SKM-1 treated with dmso at 0.1 percent for 144 hours (cell line): ENCODE data around the gene ACTL9.
"Not testable (repeated sequence)": the region's sequence is repeated elsewhere in the genome, so short reads cannot be mapped to it uniquely, and the experiment has no call there.

Experiments
- DNase-seq: peaks from one replicate; lab custom pipeline; 2025; ENCODE audit not compliant: unreplicated experiment; lab: John Stamatoyannopoulos, UW

ACTL9 gene

GRCh38 chr19:8698433-8699063 lies at the start of gene ACTL9:
ACTL9 (minus strand) TSS chr19:8698795; CDS start chr19:8698701, 94 bp downstream.
- DNase-seq, result no peak

GRCh38 chr19:8739291-8740065 lies 40.9 kb upstream of the ACTL9 start:
- not testable (repeated sequence) for DNase-seq

GRCh38 chr19:8738377-8738776 lies 39.8 kb upstream of the ACTL9 start:
- DNase-seq, result no peak

- DNase-seq, result no peak
Observed at GRCh38 chr19:8731428-8732169, 33.0 kb upstream of the ACTL9 start.

GRCh38 chr19:8724276-8724675 lies 25.7 kb upstream of the ACTL9 start:
- DNase-seq, result no peak

GRCh38 chr19:8722032-8722431 lies 23.4 kb upstream of the ACTL9 start:
- DNase-seq, result no peak

GRCh38 chr19:8721334-8721733 lies 22.7 kb upstream of the ACTL9 start, which contains the start of gene OR2Z1:
OR2Z1 (plus strand) TSS chr19:8721634; CDS start chr19:8731029, 9,395 bp downstream.
- DNase-seq, result no peak

GRCh38 chr19:8710337-8710736 lies 11.7 kb upstream of the ACTL9 start:
- not testable (repeated sequence) for DNase-seq

- no peak for DNase-seq
Observed at GRCh38 chr19:8705742-8706141, 7.1 kb upstream of the ACTL9 start.

- not testable (repeated sequence) for DNase-seq
Observed at GRCh38 chr19:8705304-8705703, 6.7 kb upstream of the ACTL9 start.

- no peak for DNase-seq
Observed at GRCh38 chr19:8703223-8703622, 4.6 kb upstream of the ACTL9 start.

GRCh38 chr19:8702350-8702749 lies 3.8 kb upstream of the ACTL9 start:
- no peak for DNase-seq

GRCh38 chr19:8700956-8701355 lies 2.4 kb upstream of the ACTL9 start:
- no peak for DNase-seq

- no peak for DNase-seq
Observed at GRCh38 chr19:8699908-8700307, 1.3 kb upstream of the ACTL9 start.

- no peak for DNase-seq
Observed at GRCh38 chr19:8697671-8698432, 743 bp downstream of the ACTL9 start.

GRCh38 chr19:8696993-8697392 lies 1.6 kb downstream of the ACTL9 start:
- no peak for DNase-seq

- no peak for DNase-seq
Observed at GRCh38 chr19:8695911-8696310, 2.7 kb downstream of the ACTL9 start.

- no peak for DNase-seq
Observed at GRCh38 chr19:8695501-8695900, 3.1 kb downstream of the ACTL9 start.

- DNase-seq, result no peak
Observed at GRCh38 chr19:8690753-8691539, 7.6 kb downstream of the ACTL9 start.

GRCh38 chr19:8688930-8689329 lies 9.7 kb downstream of the ACTL9 start:
- no peak for DNase-seq
